ENCODE results near the gene CDH13. TPM values are rescaled to one million over a fixed set of nuclear protein-coding genes. Genes with fewer than 3 reads are reported as not detected.

The CDH13 gene
- total and polyA plus RNA-seq, 2 of the 8 experiments (the other 6 are each of a cell fraction or from before 2014, with no cell fraction given): 2.3 to 2.4 TPM

- H2BK15ac ChIP-seq (ENCODE audit: low read length): no peak overlapping the region
- no peaks in the 10 kb centered on the region for H3K9me3 ChIP-seq (ENCODE audit: insufficient read depth in 2 of 2, low read depth in 1 of 2, low read length in 1 of 2)
- H2BK5ac ChIP-seq (ENCODE audit: low read depth, low read length): no peak overlapping the region
- H3K9ac ChIP-seq (replicated peaks in 1 of 4; ENCODE audit: extremely low read depth in 1 of 4, low read depth in 3 of 4, low read length in 3 of 4): no peak overlapping the region
- no peak overlapping the region for H2BK12ac ChIP-seq (ENCODE audit: low read depth, low read length)
- POLR2A ChIA-PET (ENCODE audit: partially characterized antibody): no interaction called here
- no peak overlapping the region for H2BK120ac ChIP-seq (replicated peaks; ENCODE audit: low read depth, low read length)
- no peaks in the 10 kb centered on the region for H3K79me1 ChIP-seq (ENCODE audit: low read depth, low read length)
- H3K18ac ChIP-seq (ENCODE audit: extremely low read depth, low read length): no peak overlapping the region
- H2BK20ac ChIP-seq (ENCODE audit: low read length): no peak overlapping the region
- H3K27me3 ChIP-seq (replicated peaks in 1 of 4; ENCODE audit: control insufficient read depth in 3 of 4, extremely low read depth in 1 of 4, insufficient read depth in 3 of 4, low read length in 3 of 4): no peaks in the 10 kb centered on the region
- H3K56ac ChIP-seq (replicated peaks; ENCODE audit: insufficient read length, low read depth, low read length): no peak overlapping the region
- no peak overlapping the region for H3K4ac ChIP-seq (replicated peaks; ENCODE audit: insufficient read length, low read depth, low read length)
- DNase-seq (ENCODE audit: low read depth in 1 of 2, low spot score in 2 of 2) (no peak), FAIRE-seq (no peak)
- H4K91ac ChIP-seq (replicated peaks; ENCODE audit: insufficient read length, low read length): no peak overlapping the region
- no peak overlapping the region for H3K23ac ChIP-seq (ENCODE audit: insufficient read length)
- H2AFZ ChIP-seq (ENCODE audit: low read length): no peak overlapping the region
- TF ChIP-seq HDAC6 (IDR thresholded peaks at IDR 0.05; ENCODE audit: low read depth, low read length) (no peak), RNF2 (IDR thresholded peaks at IDR 0.05; ENCODE audit: borderline replicate concordance, low read depth, low read length, missing control alignments, poor library complexity, severe bottlenecking) (no peak), EGR1 (IDR thresholded peaks at IDR 0.05; ENCODE audit: borderline replicate concordance, low read depth, low read length) (no peak)
- no peaks in the 10 kb centered on the region for H3K79me2 ChIP-seq (ENCODE audit: control insufficient read depth in 1 of 2, insufficient read depth in 2 of 2, low read length in 2 of 2)
- peaks cover 0 to 5% (median 2%) of the 10 kb centered on the region in 4 experiments; a peak in 3 of 7 replicates for H3K4me1 ChIP-seq (replicated peaks in 1 of 4; ENCODE audit: control insufficient read depth in 3 of 4, insufficient read depth in 4 of 4, low read length in 3 of 4)
- no peak overlapping the region for H3K4me2 ChIP-seq (ENCODE audit: insufficient read depth in 1 of 2, low read depth in 2 of 2, low read length in 2 of 2)
- no peaks in the 10 kb centered on the region for H3K23me2 ChIP-seq (ENCODE audit: low read depth, low read length)
- 94% methylated on average over 4 of the region's 4 CpGs; no CpG with 5 or more reads in 1 of the 2 experiments for WGBS, 2 experiments (ENCODE audit: extremely low coverage in 1 of 2, insufficient coverage in 1 of 2, insufficient read length in 1 of 2, insufficient replicate concordance in 2 of 2, low coverage in 1 of 2, low lambda C conversion rate in 2 of 2, missing lambda C conversion rate in 1 of 2)
- no peaks in the 10 kb centered on the region for H3K36me3 ChIP-seq (ENCODE audit: control insufficient read depth in 2 of 4, insufficient read depth in 4 of 4, low read length in 3 of 4)
- H3K27ac ChIP-seq (ENCODE audit: low read depth, low read length): no peak overlapping the region
- no peaks in the 10 kb centered on the region for H4K20me1 ChIP-seq (replicated peaks in 1 of 2; ENCODE audit: control insufficient read depth in 1 of 2, insufficient read depth in 2 of 2, low read length in 2 of 2)
- H4K5ac ChIP-seq (ENCODE audit: insufficient read length, low read depth, low read length): no peak overlapping the region
- no peak overlapping the region for H4K8ac ChIP-seq (ENCODE audit: extremely low read depth, insufficient read depth, low read length)
- no peak overlapping the region for H2AK5ac ChIP-seq (ENCODE audit: low read depth, low read length)
- no peak overlapping the region for H3K14ac ChIP-seq (ENCODE audit: insufficient read length)
- no peak overlapping the region for H3K4me3 ChIP-seq (ENCODE audit: extremely low read depth in 1 of 4, insufficient read depth in 2 of 4, low read depth in 3 of 4, low read length in 4 of 4)
- CTCF ChIA-PET (ENCODE audit: partially characterized antibody): interaction anchor here (0.7 to 3.2 kb wide), 5 partner anchors 11 to 1533 kb away, joined by 3 to 8 read pairs (median 3); no protein-coding TSS in a partner anchor
Measured at GRCh38 chr16:82753821-82754220, 127.1 kb downstream of the CDH13 start.
